CD4-positive, CD25-positive, alpha-beta regulatory T cell (primary cell): Measurements from ENCODE around the gene TXNDC11. TPM values are rescaled to one million over a fixed set of nuclear protein-coding genes. Genes with fewer than 3 reads are reported as not detected.

Experiments used
- ATAC-seq, 2 donors: fragments of 150-1000 bp; cut with Tn5 transposase; one replicate each; pipeline ENCODE4 v1.10.0; 2021; ENCODE audit warnings: low read depth in 2 of 2, moderate number of reproducible peaks in 2 of 2, moderate library complexity in 1 of 2
- DNase-seq, 3 donors: peaks; one replicate each; pipeline versions ENCODE4 v3.0.0 to v3.0.0-alpha.2; 2012 to 2022; ENCODE audit warnings: mixed read lengths in 1 of 3
- H3K27ac ChIP-seq: one replicate; pipeline ENCODE4 v1.7.0; 2013; ENCODE audit warnings: mild to moderate bottlenecking, low read length; ENCODE audit not compliant: insufficient read depth, poor library complexity, severe bottlenecking
- H3K27me3 ChIP-seq: one replicate; pipeline ENCODE4 v1.7.0; 2013; ENCODE audit warnings: low read length; ENCODE audit not compliant: control insufficient read depth, insufficient read depth
- H3K36me3 ChIP-seq: one replicate; pipeline ENCODE4 v1.7.0; 2013; ENCODE audit warnings: mild to moderate bottlenecking, low read length, moderate library complexity; ENCODE audit not compliant: control insufficient read depth, insufficient read depth
- H3K4me1 ChIP-seq: 2 replicates; pipeline ENCODE4 v1.7.0; 2013; ENCODE audit warnings: mild to moderate bottlenecking, low read length; ENCODE audit not compliant: insufficient read depth, control insufficient read depth, poor library complexity, severe bottlenecking
- H3K4me3 ChIP-seq: one replicate; pipeline ENCODE4 v1.7.0; 2013; ENCODE audit warnings: low read depth, mild to moderate bottlenecking, low read length, moderate library complexity
- H3K9me3 ChIP-seq, 2 experiments: 1 replicate in 1 of 2; 2 replicates in 1 of 2; pipeline ENCODE4 v1.7.0; 2013; ENCODE audit warnings: low read length in 2 of 2, mild to moderate bottlenecking in 1 of 2, moderate library complexity in 1 of 2; ENCODE audit not compliant: control insufficient read depth in 2 of 2
- H3K27ac Mint-ChIP-seq, 3 donors: one replicate each; pipeline ENCODE4 v1.8.0; 2020 to 2022; ENCODE audit warnings: mild to moderate bottlenecking in 3 of 3, mixed read lengths in 3 of 3, moderate library complexity in 2 of 3
- H3K27me3 Mint-ChIP-seq: one replicate; pipeline ENCODE4 v1.8.0; 2022; ENCODE audit warnings: mild to moderate bottlenecking, mixed read lengths
- H3K36me3 Mint-ChIP-seq: one replicate; pipeline ENCODE4 v1.8.0; 2020; ENCODE audit warnings: mixed read lengths
- H3K4me1 Mint-ChIP-seq, 4 donors: one replicate each; pipeline ENCODE4 v1.8.0; 2020 to 2022; ENCODE audit warnings: mixed read lengths in 4 of 4, mild to moderate bottlenecking in 1 of 4
- H3K4me3 Mint-ChIP-seq, 4 donors: one replicate each; pipeline ENCODE4 v1.8.0; 2020 to 2022; ENCODE audit warnings: mild to moderate bottlenecking in 4 of 4, mixed read lengths in 4 of 4, moderate library complexity in 3 of 4
- H3K9me3 Mint-ChIP-seq, 7 donors: one replicate each; pipeline ENCODE4 v1.8.0; 2020 to 2022; ENCODE audit warnings: mixed read lengths in 7 of 7, mild to moderate bottlenecking in 3 of 7, moderate library complexity in 2 of 7
- polyA plus RNA-seq, 4 donors: library from polyadenylated mRNA; unstranded; fragments of 300-500 nt; fragmentation: Illumina TruSeq; gene quantifications; one replicate each; pipeline ENCODE4 v1.2.3, GENCODE V29; 2021
- total RNA-seq: library from RNA; stranded (reverse); gene quantifications from one replicate; pipeline ENCODE4 v1.2.3, GENCODE V29; 2022

The TXNDC11 gene
- total and polyA plus RNA-seq, 5 donors from 2014 or later: 64.9 to 178 (median 71.3) TPM

GRCh38 chr16:11691771-11692170 lies 50.9 kb downstream of the TXNDC11 start:
- H3K4me1 Mint-ChIP-seq: peaks cover 11 to 56% (median 32%) of the 10 kb centered on the region in 4 donors
- ATAC-seq: no peak
- peaks cover 75% of the 10 kb centered on the region for H3K36me3 ChIP-seq

DNA sequence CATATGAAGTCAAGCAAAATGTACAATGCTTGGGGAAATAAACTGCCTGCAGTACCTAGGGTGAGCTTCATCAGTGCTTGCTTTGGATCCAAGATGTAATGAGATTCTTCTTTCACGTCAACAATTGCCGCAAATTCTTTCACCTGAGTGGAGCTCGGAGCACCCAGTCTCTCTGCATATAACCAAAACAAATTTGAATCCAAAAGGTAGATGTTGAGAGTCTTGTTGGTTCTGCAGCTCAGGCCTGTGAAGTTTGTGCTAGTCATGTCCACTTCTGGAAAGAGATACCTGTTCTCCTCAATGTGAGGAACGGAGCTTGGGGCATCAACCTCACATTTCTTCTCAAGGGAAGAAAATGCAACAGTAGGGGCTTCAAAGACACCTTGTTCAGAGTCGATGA lies 51.4 kb downstream of the TXNDC11 start:
- no peaks in the 10 kb centered on the region for H3K9me3 ChIP-seq
- H3K27ac ChIP-seq: no peak overlapping the region
- Mint-ChIP-seq H3K4me3 (no peak overlapping the region), H3K4me1 (peaks cover 13 to 54% (median 33%) of the 10 kb centered on the region in 4 donors), H3K36me3 (peaks cover 53% of the 10 kb centered on the region), H3K27ac (no peak overlapping the region), H3K27me3 (no peaks in the 10 kb centered on the region), H3K9me3 (no peaks in the 10 kb centered on the region)
- H3K36me3 ChIP-seq: peaks cover 75% of the 10 kb centered on the region
- no peaks in the 10 kb centered on the region for H3K27me3 ChIP-seq
- H3K4me1 ChIP-seq: peaks cover 18% of the 10 kb centered on the region
- ATAC-seq: no peak
- H3K4me3 ChIP-seq: no peak overlapping the region
- no peak for DNase-seq

More at GRCh38 chr16:11691771-11692170, 50.9 kb downstream of the TXNDC11 start:
- Mint-ChIP-seq H3K9me3 (no peaks in the 10 kb centered on the region), H3K36me3 (peaks cover 53% of the 10 kb centered on the region), H3K27me3 (no peaks in the 10 kb centered on the region), H3K27ac (peak overlapping the region in 1 of 3 donors; percentile 27), H3K4me3 (no peak overlapping the region)
- no peaks in the 10 kb centered on the region for H3K27me3 ChIP-seq
- no peak for DNase-seq
- H3K27ac ChIP-seq: no peak overlapping the region
- H3K4me3 ChIP-seq: no peak overlapping the region
- H3K4me1 ChIP-seq: peaks cover 18% of the 10 kb centered on the region
- H3K9me3 ChIP-seq: no peaks in the 10 kb centered on the region

DNA sequence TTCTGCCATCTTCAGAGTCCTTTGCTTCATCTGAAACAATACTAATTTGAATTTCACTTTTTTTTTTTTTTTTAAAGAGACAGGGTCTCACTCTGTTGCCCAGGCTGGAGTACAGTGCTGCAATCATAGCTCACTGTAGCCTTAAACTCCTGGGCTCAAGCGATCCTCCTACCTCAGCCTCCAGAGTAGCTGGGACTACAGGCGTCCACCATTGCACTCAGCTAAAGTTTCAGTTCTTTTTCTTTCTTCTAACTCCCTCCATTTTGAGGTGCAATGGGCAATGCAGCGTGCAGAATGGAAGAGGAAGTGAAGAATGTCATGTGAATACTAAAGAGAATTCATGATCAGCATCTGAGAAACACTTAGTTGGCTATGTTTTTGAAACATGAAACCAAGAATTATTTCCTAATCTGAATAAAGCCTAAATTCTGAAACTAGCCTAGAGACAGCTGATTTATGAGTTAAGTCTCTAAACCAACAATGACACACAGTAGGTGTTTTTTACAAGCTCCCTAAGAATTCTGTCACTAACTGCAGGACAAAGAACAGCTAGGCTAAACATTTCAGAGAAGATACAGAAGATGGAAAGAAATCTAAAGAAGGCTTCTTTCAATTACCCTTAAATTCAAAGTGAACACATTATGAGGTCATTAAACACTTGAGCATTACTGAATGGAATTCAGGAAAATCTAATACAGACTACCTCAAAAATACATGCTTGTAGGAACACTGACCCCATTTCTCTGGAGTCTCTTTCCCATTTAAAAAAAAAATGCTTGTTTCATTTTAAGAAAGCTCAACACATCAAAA lies 53.4 kb downstream of the TXNDC11 start:
- DNase-seq: peak in 2 of 3 donors; percentile 27 to 57
- Histone ChIP-seq H3K36me3 (peaks cover 72% of the 10 kb centered on the region), H3K27ac (peak overlapping the region; percentile 59), H3K27me3 (no peaks in the 10 kb centered on the region), H3K4me3 (peak overlapping the region; percentile 47), H3K9me3 (no peaks in the 10 kb centered on the region), H3K4me1 (peaks cover 18% of the 10 kb centered on the region)
- H3K27ac Mint-ChIP-seq: peak overlapping the region; percentile 80 to 90 (median 86)
- no peaks in the 10 kb centered on the region for H3K9me3 Mint-ChIP-seq
- H3K4me3 Mint-ChIP-seq: peak overlapping the region; percentile 34 to 75 (median 54)
- H3K27me3 Mint-ChIP-seq: no peaks in the 10 kb centered on the region
- peak; percentile 61 to 65 for ATAC-seq
- peaks cover 49% of the 10 kb centered on the region for H3K36me3 Mint-ChIP-seq
- H3K4me1 Mint-ChIP-seq: peaks cover 11 to 41% (median 24%) of the 10 kb centered on the region in 4 donors

- peak overlapping the region; percentile 27 for H3K4me3 ChIP-seq
- DNase-seq (no peak), ATAC-seq (no peak)
- peaks cover 18% of the 10 kb centered on the region for H3K4me1 ChIP-seq
- Mint-ChIP-seq H3K4me1 (peaks cover 11 to 41% (median 25%) of the 10 kb centered on the region in 4 donors), H3K36me3 (peaks cover 56% of the 10 kb centered on the region), H3K27me3 (no peaks in the 10 kb centered on the region), H3K4me3 (peak overlapping the region in 1 of 4 donors; percentile 34), H3K27ac (peak overlapping the region in 2 of 3 donors; percentile 51 to 90), H3K9me3 (no peaks in the 10 kb centered on the region)
- no peaks in the 10 kb centered on the region for H3K9me3 ChIP-seq
- H3K36me3 ChIP-seq: peaks cover 73% of the 10 kb centered on the region
- peak overlapping the region; percentile 59 for H3K27ac ChIP-seq
- no peaks in the 10 kb centered on the region for H3K27me3 ChIP-seq
Measured at GRCh38 chr16:11688520-11688886, 54.2 kb downstream of the TXNDC11 start.

- Histone ChIP-seq H3K27me3 (no peaks in the 10 kb centered on the region), H3K9me3 (no peaks in the 10 kb centered on the region), H3K4me1 (peaks cover 18% of the 10 kb centered on the region), H3K36me3 (peaks cover 74% of the 10 kb centered on the region), H3K4me3 (no peak overlapping the region), H3K27ac (peak overlapping the region; percentile 59)
- H3K9me3 Mint-ChIP-seq: no peaks in the 10 kb centered on the region
- peak overlapping the region in 2 of 4 donors; percentile 7 to 34 for H3K4me3 Mint-ChIP-seq
- H3K36me3 Mint-ChIP-seq: peaks cover 57% of the 10 kb centered on the region
- peaks cover 11 to 45% (median 27%) of the 10 kb centered on the region in 4 donors for H3K4me1 Mint-ChIP-seq
- no peaks in the 10 kb centered on the region for H3K27me3 Mint-ChIP-seq
- no peak for DNase-seq
- H3K27ac Mint-ChIP-seq: peak overlapping the region in 2 of 3 donors; percentile 51 to 90
- no peak for ATAC-seq
Measured at GRCh38 chr16:11687601-11688519, 54.8 kb downstream of the TXNDC11 start.

DNA sequence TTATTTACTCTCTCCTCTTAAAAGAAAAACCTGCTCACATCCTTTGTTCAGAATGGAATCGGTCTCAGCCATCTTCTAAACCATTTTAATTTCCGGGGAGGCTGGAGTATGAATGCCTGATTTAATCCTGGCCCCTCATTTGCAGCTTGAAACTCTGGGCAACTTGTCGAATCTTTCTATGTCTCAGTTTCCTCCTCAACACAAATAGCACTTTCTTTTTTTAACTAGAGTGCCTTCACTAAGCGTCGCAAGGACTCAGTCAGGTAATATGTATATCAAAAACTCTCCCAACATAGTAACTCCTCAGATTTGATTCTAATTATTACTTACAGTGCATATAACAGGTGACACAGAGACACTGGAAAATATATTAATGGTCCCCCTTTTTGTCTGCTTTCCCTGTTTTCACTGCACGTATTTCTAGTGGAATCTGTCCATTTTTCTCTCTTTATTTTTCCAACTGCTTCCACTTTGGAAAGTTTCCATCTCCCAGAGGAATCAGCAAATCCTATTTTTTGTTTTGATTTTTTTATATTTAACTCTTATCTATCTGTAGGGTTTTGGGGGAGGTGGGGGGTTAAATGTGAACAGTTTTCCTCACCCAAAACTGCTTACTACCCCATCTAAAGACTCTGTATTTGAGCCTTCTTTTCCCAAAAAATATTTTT lies 55.8 kb downstream of the TXNDC11 start:
- H3K36me3 Mint-ChIP-seq: peaks cover 51% of the 10 kb centered on the region

More for the DNA sequence above, 55.8 kb downstream of the TXNDC11 start:
- Mint-ChIP-seq H3K27me3 (no peaks in the 10 kb centered on the region), H3K27ac (peak overlapping the region; percentile 11 to 90 (median 40)), H3K9me3 (no peaks in the 10 kb centered on the region), H3K4me3 (peak overlapping the region in 2 of 4 donors; percentile 41 to 63), H3K4me1 (peaks cover 12 to 55% (median 37%) of the 10 kb centered on the region in 4 donors)
- H3K9me3 ChIP-seq: no peaks in the 10 kb centered on the region
- no peak overlapping the region for H3K4me3 ChIP-seq
- H3K4me1 ChIP-seq: peaks cover 26% of the 10 kb centered on the region
- no peaks in the 10 kb centered on the region for H3K27me3 ChIP-seq
- H3K36me3 ChIP-seq: peaks cover 71% of the 10 kb centered on the region
- H3K27ac ChIP-seq: no peak overlapping the region
- no peak for ATAC-seq
- DNase-seq: no peak
